PC-3 (cell line): ENCODE data around the gene KIAA1549. TPM values are rescaled to one million over a fixed set of nuclear protein-coding genes. Genes with fewer than 3 reads are reported as not detected.
A peak's percentile ranks its signal among the peaks of the same experiment; 100 is the strongest.
"Not testable (repeated sequence)": the region's sequence is repeated elsewhere in the genome, so short reads cannot be mapped to it uniquely, and the experiment has no call there.

ENCODE experiments used
- ATAC-seq: fragments of 200-7000 bp; cut with Tn5 transposase; 2 replicates; pipeline ENCODE4 v1.9.1; 2020; ENCODE audit warnings: mild to moderate bottlenecking, moderate library complexity
- BruUV-seq: library from RNA; stranded (reverse); fragments of 400-500 nt; replicated peaks from 2 replicates; lab custom pipeline; 2021; lab: Mats Ljungman, UMichigan
- CTCF ChIA-PET: fragments of 300-600 bp; sonication (Branson Sonifier 250); formaldehyde crosslinking; loops from one replicate; lab custom pipeline; 2022; ENCODE audit warnings: antibody characterized with exemption; lab: Charles Lee
- POLR2A ChIA-PET: fragments of 300-600 bp; sonication (Branson Sonifier 250); formaldehyde crosslinking; loops from one replicate; lab custom pipeline; 2022; ENCODE audit warnings: antibody characterized with exemption; ENCODE audit not compliant: unreplicated experiment; lab: Charles Lee
- DNase-seq: peaks from one replicate; pipeline ENCODE4 v3.0.0-alpha.2; 2015
- H2AFZ ChIP-seq: fragments of 300-600 bp; sonication (generic); 2 replicates; pipeline ENCODE4 v1.6.0; 2016; ENCODE audit warnings: antibody characterized with exemption, low read length
- H3F3A ChIP-seq: fragments of 300-600 bp; sonication (generic); one replicate; pipeline ENCODE4 v1.6.0; 2017; ENCODE audit warnings: antibody characterized with exemption, low read length, control low read depth, mild to moderate bottlenecking; ENCODE audit not compliant: unreplicated experiment
- H3K27ac ChIP-seq: fragments of 300-600 bp; sonication (generic); 2 replicates; pipeline ENCODE4 v1.5.1; 2016; ENCODE audit warnings: mild to moderate bottlenecking, low read length
- H3K27me3 ChIP-seq: fragments of 300-600 bp; sonication (generic); 2 replicates; pipeline ENCODE4 v1.6.1; 2016; ENCODE audit warnings: low read length, mixed read lengths
- H3K36me3 ChIP-seq: fragments of 300-600 bp; sonication (generic); 2 replicates; pipeline ENCODE4 v1.6.1; 2016; ENCODE audit warnings: low read depth, mixed run types, low read length, mixed read lengths
- H3K4me1 ChIP-seq: fragments of 300-600 bp; sonication (generic); 2 replicates; pipeline ENCODE4 v1.5.1; 2016; ENCODE audit warnings: low read length; ENCODE audit not compliant: insufficient read depth
- H3K4me2 ChIP-seq: fragments of 300-600 bp; sonication (generic); 2 replicates; pipeline ENCODE4 v1.6.0; 2016; ENCODE audit warnings: low read length
- H3K4me3 ChIP-seq: fragments of 300-600 bp; sonication (generic); 2 replicates; pipeline ENCODE4 v1.5.1; 2016; ENCODE audit warnings: mild to moderate bottlenecking, low read length, mixed read lengths
- H3K79me2 ChIP-seq: fragments of 300-600 bp; sonication (generic); 2 replicates; pipeline ENCODE4 v1.6.1; 2017; ENCODE audit warnings: low read length, mixed read lengths
- H3K9ac ChIP-seq: fragments of 300-600 bp; sonication (generic); 2 replicates; pipeline ENCODE4 v1.6.0; 2016; ENCODE audit warnings: mild to moderate bottlenecking, low read length
- H3K9me2 ChIP-seq: fragments of 300-600 bp; sonication (generic); replicated peaks from 2 replicates; pipeline ENCODE4 v1.6.1; 2016; ENCODE audit warnings: mixed run types, low read length, mixed read lengths
- H3K9me3 ChIP-seq: fragments of 300-600 bp; sonication (generic); 2 replicates; pipeline ENCODE4 v1.6.1; 2016; ENCODE audit warnings: low read length, mixed read lengths
- H4K20me1 ChIP-seq: fragments of 300-600 bp; sonication (generic); 2 replicates; pipeline ENCODE4 v1.6.1; 2016; ENCODE audit warnings: low read length, mixed read lengths
- CTCF ChIP-seq: fragments of 300-600 bp; sonication (generic); conservative IDR thresholded peaks from 2 replicates; pipeline ENCODE4 v1.5.1; 2017; ENCODE audit warnings: antibody characterized with exemption, low read depth, mild to moderate bottlenecking, low read length
- EZH2 ChIP-seq: fragments of 300-600 bp; sonication (generic); IDR thresholded peaks from one replicate; pipeline ENCODE4 v1.6.1; 2017; ENCODE audit warnings: antibody characterized with exemption, mild to moderate bottlenecking, low read length; ENCODE audit not compliant: unreplicated experiment
- EZH2phosphoT487 ChIP-seq: fragments of 300-600 bp; sonication (generic); IDR thresholded peaks from 2 replicates; pipeline ENCODE4 v1.6.1; 2018; ENCODE audit warnings: mild to moderate bottlenecking, antibody characterized with exemption, low read length, borderline replicate concordance
- intact Hi-C: fragments of 100-400 bp; cut with micrococcal nuclease; formaldehyde crosslinking; loops from 2 replicates; pipeline ENCODE4 v1.9.0; 2023
- total RNA-seq: library from RNA; depleted of rRNA; stranded (reverse); fragments of >200 nt; gene quantifications from 2 replicates; pipeline ENCODE4 v1.2.3, GENCODE V29; 2014

KIAA1549 gene
- total RNA-seq, 1 experiment from 2014 or later = 8.2 TPM

- Histone ChIP-seq H4K20me1 (no peaks in the 10 kb centered on the region), H3K27ac (no peak overlapping the region), H2AFZ (no peak overlapping the region), H3K4me1 (peaks cover 2% of the 10 kb centered on the region), H3K4me2 (no peak overlapping the region), H3F3A (no peaks in the 10 kb centered on the region), H3K9me3 (no peaks in the 10 kb centered on the region), H3K9me2 (no peaks in the 10 kb centered on the region), H3K9ac (no peak overlapping the region), H3K36me3 (no peaks in the 10 kb centered on the region), H3K27me3 (no peaks in the 10 kb centered on the region), H3K79me2 (peaks cover 74% of the 10 kb centered on the region), H3K4me3 (no peak overlapping the region)
- POLR2A ChIA-PET = interaction anchor here (0.6 kb wide), 2 partner anchors 30 to 111 kb away, joined by 3 to 4 read pairs; no protein-coding TSS in a partner anchor
- no peak for ATAC-seq
- CTCF ChIA-PET = interaction anchor here (0.6 kb wide), 1 partner anchor 11 kb away, joined by 3 read pairs; no protein-coding TSS in a partner anchor
- intact Hi-C loops = no loop called here
- no TSS peak for BruUV-seq
- DNase-seq = no peak
- TF ChIP-seq EZH2phosphoT487 = no peak
- no peak for TF ChIP-seq EZH2
- TF ChIP-seq CTCF = no peak
Observed at GRCh38 chr7:138943061-138943460, 38.1 kb downstream of the KIAA1549 start.

GRCh38 chr7:138941545-138941944 lies 39.6 kb downstream of the KIAA1549 start:
- H3F3A ChIP-seq = no peaks in the 10 kb centered on the region
- no peak overlapping the region for H3K27ac ChIP-seq
- H3K4me2 ChIP-seq = no peak overlapping the region
- no peaks in the 10 kb centered on the region for H4K20me1 ChIP-seq
- peaks cover 6% of the 10 kb centered on the region for H3K4me1 ChIP-seq
- BruUV-seq = no TSS peak
- no peaks in the 10 kb centered on the region for H3K36me3 ChIP-seq
- ChIA-PET POLR2A (no interaction called here), CTCF (interaction anchor here (1.0 kb wide), 1 partner anchor 55 kb away, joined by 5 read pairs; no protein-coding TSS in a partner anchor)
- H3K27me3 ChIP-seq = no peaks in the 10 kb centered on the region
- no peak overlapping the region for H3K9ac ChIP-seq
- no peaks in the 10 kb centered on the region for H3K9me3 ChIP-seq
- ATAC-seq (peak; percentile 42; the same call in 1 of the 2 replicates), DNase-seq (no peak)
- TF ChIP-seq EZH2 = no peak
- no peak for TF ChIP-seq CTCF
- no peak for TF ChIP-seq EZH2phosphoT487
- no peak overlapping the region for H3K4me3 ChIP-seq
- no peak overlapping the region for H2AFZ ChIP-seq
- H3K9me2 ChIP-seq = no peaks in the 10 kb centered on the region
- intact Hi-C loops = no loop called here
- H3K79me2 ChIP-seq = peaks cover 72% of the 10 kb centered on the region

GRCh38 chr7:138940602-138941001 lies 40.6 kb downstream of the KIAA1549 start:
- DNase-seq, H3K9me3 ChIP-seq, H3K9me2 ChIP-seq, H3F3A ChIP-seq, ATAC-seq, H3K4me2 ChIP-seq, H4K20me1 ChIP-seq, POLR2A ChIA-PET, CTCF ChIA-PET, intact Hi-C loops, H3K36me3 ChIP-seq, BruUV-seq, H2AFZ ChIP-seq, H3K9ac ChIP-seq, H3K27ac ChIP-seq, H3K4me3 ChIP-seq, H3K27me3 ChIP-seq: not testable (repeated sequence)
- H3K4me1 ChIP-seq = peaks cover 15% of the 10 kb centered on the region
- H3K79me2 ChIP-seq = peaks cover 63% of the 10 kb centered on the region
